GM23338 (cell line): ENCODE data around the gene IGSF9B.

Source experiments
- CREB1 ChIP-seq: fragments of 250-450 bp; sonication (Bioruptor Pico); IDR thresholded peaks from 2 replicates; pipeline ENCODE4 v1.5.0; 2020; ENCODE audit warnings: low read depth, mild to moderate bottlenecking, moderate library complexity
- CTCF ChIP-seq, 2 experiments: fragments of 200-600 bp in 1 of 2; sonication (generic) in 1 of 2; conservative IDR thresholded peaks; 2 replicates each; pipeline versions ENCODE4 v1.5.1 to v1.6.1; 2016 to 2017; ENCODE audit warnings: antibody characterized with exemption in 2 of 2, low read depth in 2 of 2, mild to moderate bottlenecking in 2 of 2, moderate library complexity in 1 of 2
- ETS1 ChIP-seq: IDR thresholded peaks from 2 replicates; pipeline ENCODE4 v1.6.1; 2016; ENCODE audit warnings: antibody characterized with exemption
- EZH2 ChIP-seq: fragments of 200-600 bp; sonication (generic); IDR thresholded peaks from one replicate; pipeline ENCODE4 v1.8.0; 2017; ENCODE audit warnings: antibody characterized with exemption, mild to moderate bottlenecking, low read depth; ENCODE audit not compliant: unreplicated experiment
- EZH2phosphoT487 ChIP-seq: fragments of 200-600 bp; sonication (generic); IDR thresholded peaks from one replicate; pipeline ENCODE4 v1.8.1; 2018; ENCODE audit warnings: antibody characterized with exemption; ENCODE audit not compliant: unreplicated experiment
- JUNB ChIP-seq: IDR thresholded peaks from one replicate; pipeline ENCODE4 v1.6.1; 2016; ENCODE audit warnings: antibody characterized with exemption; ENCODE audit not compliant: unreplicated experiment
- NANOG ChIP-seq: IDR thresholded peaks from 2 replicates; pipeline ENCODE4 v1.6.1; 2016; ENCODE audit warnings: antibody characterized with exemption, borderline replicate concordance
- POLR2AphosphoS5 ChIP-seq: IDR thresholded peaks from 2 replicates; pipeline ENCODE4 v1.6.1; 2016; ENCODE audit warnings: antibody characterized with exemption, low read depth
- REST ChIP-seq: IDR thresholded peaks from one replicate; pipeline ENCODE4 v1.6.1; 2018; ENCODE audit warnings: antibody characterized with exemption; ENCODE audit not compliant: unreplicated experiment
- STAT1 ChIP-seq: IDR thresholded peaks from one replicate; pipeline ENCODE4 v1.6.1; 2016; ENCODE audit warnings: antibody characterized with exemption; ENCODE audit not compliant: unreplicated experiment
- ZNF114 ChIP-seq: fragments of 250-450 bp; sonication (Bioruptor Pico); IDR thresholded peaks from 2 replicates; pipeline ENCODE4 v1.5.0; 2020; ENCODE audit warnings: mild to moderate bottlenecking, moderate library complexity
- ZNF331 ChIP-seq: fragments of 250-450 bp; sonication (Bioruptor Pico); IDR thresholded peaks from 2 replicates; pipeline ENCODE4 v1.5.0; 2020; ENCODE audit warnings: low read depth, mild to moderate bottlenecking, moderate library complexity
- ZNF462 ChIP-seq: fragments of 250-450 bp; sonication (Bioruptor Pico); IDR thresholded peaks from 2 replicates; pipeline ENCODE4 v1.5.0; 2020; ENCODE audit warnings: mild to moderate bottlenecking, moderate library complexity

- TF ChIP-seq CREB1, result no peak
- no peak for TF ChIP-seq CTCF (conservative IDR thresholded peaks at IDR 0.05; ENCODE audit: low read depth in 2 of 2)
- TF ChIP-seq EZH2, result no peak
- no peak for TF ChIP-seq POLR2AphosphoS5
- TF ChIP-seq ETS1, result no peak
- TF ChIP-seq EZH2phosphoT487, result no peak
- no peak for TF ChIP-seq REST
- no peak for TF ChIP-seq STAT1
- TF ChIP-seq ZNF462 (CRISPR knock-in tag), result no peak
- no peak for TF ChIP-seq JUNB
- no peak for TF ChIP-seq NANOG
- no peak for TF ChIP-seq ZNF114
- TF ChIP-seq ZNF331 (CRISPR knock-in tag), result no peak
Observed at GRCh38 chr11:134004496-134005172, 47.9 kb upstream of the IGSF9B start.
